Measurements from ENCODE around the gene UBE2R2.

DNA sequence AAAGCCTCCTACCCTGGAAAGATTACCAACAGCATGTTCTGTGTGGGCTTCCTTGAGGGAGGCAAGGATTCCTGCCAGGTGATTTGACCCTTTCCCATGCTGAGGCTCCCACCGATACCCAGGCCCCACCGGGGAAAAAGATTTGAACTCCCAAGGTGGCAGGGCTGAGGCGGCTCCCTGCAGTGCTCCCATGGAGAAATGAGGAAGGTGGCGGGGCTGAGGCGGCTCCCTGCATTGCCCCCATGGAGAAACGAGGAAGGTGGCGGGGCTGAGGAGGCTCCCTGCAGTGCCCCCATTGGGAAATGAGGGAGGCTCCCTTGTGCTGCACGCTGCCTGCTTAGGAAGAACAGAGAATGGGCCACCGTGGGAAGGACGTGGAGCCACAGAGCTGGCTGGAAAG is 18.4 kb upstream of the UBE2R2 start:
- TF ChIP-seq, protein P1, sequence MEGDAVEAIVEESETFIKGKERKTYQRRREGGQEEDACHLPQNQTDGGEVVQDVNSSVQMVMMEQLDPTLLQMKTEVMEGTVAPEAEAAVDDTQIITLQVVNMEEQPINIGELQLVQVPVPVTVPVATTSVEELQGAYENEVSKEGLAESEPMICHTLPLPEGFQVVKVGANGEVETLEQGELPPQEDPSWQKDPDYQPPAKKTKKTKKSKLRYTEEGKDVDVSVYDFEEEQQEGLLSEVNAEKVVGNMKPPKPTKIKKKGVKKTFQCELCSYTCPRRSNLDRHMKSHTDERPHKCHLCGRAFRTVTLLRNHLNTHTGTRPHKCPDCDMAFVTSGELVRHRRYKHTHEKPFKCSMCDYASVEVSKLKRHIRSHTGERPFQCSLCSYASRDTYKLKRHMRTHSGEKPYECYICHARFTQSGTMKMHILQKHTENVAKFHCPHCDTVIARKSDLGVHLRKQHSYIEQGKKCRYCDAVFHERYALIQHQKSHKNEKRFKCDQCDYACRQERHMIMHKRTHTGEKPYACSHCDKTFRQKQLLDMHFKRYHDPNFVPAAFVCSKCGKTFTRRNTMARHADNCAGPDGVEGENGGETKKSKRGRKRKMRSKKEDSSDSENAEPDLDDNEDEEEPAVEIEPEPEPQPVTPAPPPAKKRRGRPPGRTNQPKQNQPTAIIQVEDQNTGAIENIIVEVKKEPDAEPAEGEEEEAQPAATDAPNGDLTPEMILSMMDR (IDR thresholded peaks at IDR 0.05 in 4 of 5, conservative IDR thresholded peaks at IDR 0.05 in 1 of 5): no peak
- no peak for TF ChIP-seq POLR2A (IDR thresholded peaks at IDR 0.05)
